NCI-H2196 (cell line): Measurements from ENCODE around the gene YTHDC2.

ENCODE experiments used
- DNase-seq: peaks from one replicate; lab custom pipeline; 2025; ENCODE audit not compliant: unreplicated experiment; lab: John Stamatoyannopoulos, UW

The YTHDC2 gene

GRCh38 chr5:113513384-113514288, at the start of gene YTHDC2:
YTHDC2 (plus strand) TSS chr5:113513694; CDS start chr5:113513896, 202 bp downstream.
- peak; percentile 80 for DNase-seq

GRCh38 chr5:113474100-113474728, 39.3 kb upstream of the YTHDC2 start:
- DNase-seq, result no peak

GRCh38 chr5:113478691-113479090, 34.8 kb upstream of the YTHDC2 start:
- no peak for DNase-seq

- no peak for DNase-seq
Measured at GRCh38 chr5:113480243-113480642, 33.3 kb upstream of the YTHDC2 start.

- DNase-seq, result no peak
Measured at GRCh38 chr5:113487416-113487780, 26.1 kb upstream of the YTHDC2 start.

- DNase-seq, result peak; percentile 70
Measured at GRCh38 chr5:113487781-113488644, 25.5 kb upstream of the YTHDC2 start, which contains the start of gene MCC. MCC (minus strand) TSS chr5:113488453.

GRCh38 chr5:113488645-113489184, 24.8 kb upstream of the YTHDC2 start:
- no peak for DNase-seq

- peak; percentile 5 for DNase-seq
Measured at GRCh38 chr5:113489299-113489698, 24.2 kb upstream of the YTHDC2 start.

GRCh38 chr5:113490317-113490716, 23.2 kb upstream of the YTHDC2 start:
- DNase-seq, result no peak

- no peak for DNase-seq
Measured at GRCh38 chr5:113491022-113491421, 22.5 kb upstream of the YTHDC2 start.

- no peak for DNase-seq
Measured at GRCh38 chr5:113493446-113493845, 20.0 kb upstream of the YTHDC2 start.

- no peak for DNase-seq
Measured at GRCh38 chr5:113495422-113495841, 18.1 kb upstream of the YTHDC2 start.

- no peak for DNase-seq
Measured at GRCh38 chr5:113502073-113502472, 11.4 kb upstream of the YTHDC2 start.

- DNase-seq, result no peak
Measured at GRCh38 chr5:113503146-113503545, 10.3 kb upstream of the YTHDC2 start.

- DNase-seq, result no peak
Measured at GRCh38 chr5:113505181-113505580, 8.3 kb upstream of the YTHDC2 start.

- DNase-seq, result no peak
Measured at GRCh38 chr5:113507601-113508000, 5.9 kb upstream of the YTHDC2 start.

GRCh38 chr5:113508756-113509155, 4.7 kb upstream of the YTHDC2 start:
- no peak for DNase-seq

- no peak for DNase-seq
Measured at GRCh38 chr5:113510836-113511451, 2.5 kb upstream of the YTHDC2 start.

GRCh38 chr5:113512341-113512740, 1.2 kb upstream of the YTHDC2 start:
- DNase-seq, result no peak

GRCh38 chr5:113514289-113514635, 768 bp downstream of the YTHDC2 start:
- DNase-seq, result no peak

GRCh38 chr5:113518884-113519283, 5.4 kb downstream of the YTHDC2 start:
- DNase-seq, result no peak
